DMS79 treated with DMSO at 0.1 percent for 48 hours (cell line): ENCODE data around the gene MPHOSPH6.
"Not testable (repeated sequence)": the region's sequence is repeated elsewhere in the genome, so short reads cannot be mapped to it uniquely, and the experiment has no call there.

Source experiments
- DNase-seq: peaks from one replicate; lab custom pipeline; 2025; lab: John Stamatoyannopoulos, UW

Gene MPHOSPH6

GRCh38 chr16:82118749-82119148 is 51.3 kb downstream of the MPHOSPH6 start:
- DNase-seq = no peak

GRCh38 chr16:82116535-82116934 is 53.5 kb downstream of the MPHOSPH6 start:
- DNase-seq = no peak

GRCh38 chr16:82113741-82114140 is 56.3 kb downstream of the MPHOSPH6 start:
- DNase-seq = no peak

- no peak for DNase-seq
Measured at GRCh38 chr16:82111944-82112343, 58.1 kb downstream of the MPHOSPH6 start.

GRCh38 chr16:82109266-82109665 is 60.8 kb downstream of the MPHOSPH6 start:
- DNase-seq = not testable (repeated sequence)

GRCh38 chr16:82108774-82109173 is 61.2 kb downstream of the MPHOSPH6 start:
- DNase-seq = no peak

- DNase-seq = no peak
Measured at GRCh38 chr16:82108100-82108499, 61.9 kb downstream of the MPHOSPH6 start.

GRCh38 chr16:82105107-82105506 is 64.9 kb downstream of the MPHOSPH6 start:
- no peak for DNase-seq
